GM08714 (cell line): ENCODE results near the gene TSTD1.

Source experiments
- H3K4me3 ChIP-seq: fragments of 200-500 bp; sonication (Bioruptor generic); 2 replicates; pipeline ENCODE4 v1.5.1; 2014; ENCODE audit warnings: mild to moderate bottlenecking, low read length, inconsistent platforms
- ZNF274 ChIP-seq: IDR thresholded peaks from 2 replicates; pipeline ENCODE4 v1.6.1; 2012; ENCODE audit warnings: mild to moderate bottlenecking, low read depth, low read length

The TSTD1 gene

DNA sequence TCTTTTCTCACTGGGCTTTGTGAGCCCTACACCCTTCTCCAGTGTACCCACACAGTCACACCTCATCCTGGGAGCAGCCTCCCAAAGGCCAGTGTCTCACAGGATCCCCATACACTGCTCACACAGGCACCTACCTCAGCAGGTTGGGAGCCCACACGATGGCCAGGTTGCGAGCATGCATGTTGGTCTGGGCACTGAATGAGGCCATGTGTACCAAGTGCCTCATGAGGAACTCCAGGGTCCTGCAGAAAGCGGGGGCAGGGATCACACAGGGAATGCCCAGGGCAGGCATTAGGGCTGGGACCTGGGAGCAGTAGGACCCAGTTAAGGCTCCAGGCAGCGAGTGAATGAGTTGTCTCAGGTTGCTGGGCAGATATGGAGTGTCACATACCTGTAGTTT lies 15.5 kb upstream of the TSTD1 start:
- TF ChIP-seq ZNF274: no peak
- no peak overlapping the region for H3K4me3 ChIP-seq

DNA sequence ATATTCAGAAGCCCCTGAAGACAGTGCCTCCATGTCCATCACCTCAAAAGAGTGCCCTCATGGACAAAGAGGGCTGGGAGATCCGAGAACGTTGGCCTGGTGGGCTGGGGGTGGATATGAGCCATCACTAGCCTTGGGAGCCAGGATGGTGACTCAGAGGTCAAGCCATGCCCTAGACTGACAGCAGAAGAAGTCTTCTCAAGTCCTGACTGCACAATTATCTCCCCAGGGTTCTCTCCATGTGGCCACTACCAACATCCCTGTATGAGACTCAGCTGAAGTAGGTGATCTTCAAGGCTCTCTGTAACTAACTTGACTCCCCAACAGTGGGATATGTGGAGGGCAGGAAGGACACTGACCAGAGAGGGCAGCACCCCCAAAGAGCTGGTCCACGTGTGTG lies 14.1 kb upstream of the TSTD1 start:
- no peak for TF ChIP-seq ZNF274

DNA sequence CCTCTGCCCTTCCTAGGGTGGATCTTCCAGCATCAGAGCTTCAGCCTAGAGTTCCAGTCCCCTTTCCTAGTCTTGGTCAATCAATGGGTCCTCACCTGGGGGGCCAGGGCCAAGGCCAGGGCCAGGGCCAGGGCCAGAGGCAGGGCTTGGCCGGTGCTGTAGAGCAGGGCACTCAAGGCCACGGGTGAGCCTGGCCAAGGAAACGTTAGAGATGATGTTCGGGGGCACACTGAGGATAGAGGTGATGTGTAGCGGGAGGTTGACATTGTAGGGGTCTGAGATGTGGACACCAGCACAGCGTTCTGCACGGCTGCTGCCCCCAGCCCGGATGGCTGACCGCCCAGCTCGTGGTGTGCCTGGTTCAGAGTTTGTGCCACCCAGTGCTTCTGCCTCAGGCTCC lies 12.5 kb upstream of the TSTD1 start:
- no peak overlapping the region for H3K4me3 ChIP-seq
- no peak for TF ChIP-seq ZNF274

More for the DNA sequence above, 14.1 kb upstream of the TSTD1 start:
- H3K4me3 ChIP-seq: no peak overlapping the region

DNA sequence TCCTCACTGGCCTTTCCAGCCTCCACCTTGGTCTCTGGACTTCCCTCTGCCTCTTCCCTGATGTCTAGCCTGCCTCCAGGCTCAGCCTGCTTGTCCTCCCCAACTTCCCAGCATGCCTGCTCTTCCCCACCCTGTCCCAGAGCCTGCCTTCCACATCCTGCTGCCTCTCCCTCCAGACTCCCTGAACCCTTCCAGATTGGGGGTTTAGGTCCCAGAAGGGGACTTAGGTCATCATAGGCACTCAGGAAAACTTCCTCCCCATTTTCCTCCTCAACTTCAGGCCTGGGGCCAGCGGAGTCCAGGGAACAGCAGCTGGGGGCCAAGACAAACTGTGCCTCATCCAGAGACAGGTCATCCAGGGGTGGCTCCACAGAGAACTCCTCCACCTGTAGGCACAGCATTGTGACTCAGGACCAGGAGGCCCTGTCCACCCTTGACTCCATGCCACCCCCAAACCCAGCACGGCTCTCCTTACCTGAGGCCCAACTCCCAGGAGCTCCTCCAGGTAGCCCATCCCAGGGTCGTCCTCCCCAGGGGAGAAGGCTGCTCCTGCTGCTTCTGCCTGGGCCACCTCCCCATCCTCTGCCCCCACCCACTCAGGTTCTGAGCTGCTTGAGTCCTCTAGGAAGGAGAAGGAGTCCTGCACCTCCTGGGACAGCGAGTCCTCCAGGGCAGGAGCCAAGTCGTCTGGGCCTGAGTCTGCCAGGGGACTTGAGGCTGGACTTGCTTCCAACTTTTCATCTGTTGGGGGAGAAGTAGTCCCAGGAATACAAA lies 10.4 kb upstream of the TSTD1 start:
- peak; percentile 52; the same call in 1 of the 2 replicates for TF ChIP-seq ZNF274
- no peak overlapping the region for H3K4me3 ChIP-seq

DNA sequence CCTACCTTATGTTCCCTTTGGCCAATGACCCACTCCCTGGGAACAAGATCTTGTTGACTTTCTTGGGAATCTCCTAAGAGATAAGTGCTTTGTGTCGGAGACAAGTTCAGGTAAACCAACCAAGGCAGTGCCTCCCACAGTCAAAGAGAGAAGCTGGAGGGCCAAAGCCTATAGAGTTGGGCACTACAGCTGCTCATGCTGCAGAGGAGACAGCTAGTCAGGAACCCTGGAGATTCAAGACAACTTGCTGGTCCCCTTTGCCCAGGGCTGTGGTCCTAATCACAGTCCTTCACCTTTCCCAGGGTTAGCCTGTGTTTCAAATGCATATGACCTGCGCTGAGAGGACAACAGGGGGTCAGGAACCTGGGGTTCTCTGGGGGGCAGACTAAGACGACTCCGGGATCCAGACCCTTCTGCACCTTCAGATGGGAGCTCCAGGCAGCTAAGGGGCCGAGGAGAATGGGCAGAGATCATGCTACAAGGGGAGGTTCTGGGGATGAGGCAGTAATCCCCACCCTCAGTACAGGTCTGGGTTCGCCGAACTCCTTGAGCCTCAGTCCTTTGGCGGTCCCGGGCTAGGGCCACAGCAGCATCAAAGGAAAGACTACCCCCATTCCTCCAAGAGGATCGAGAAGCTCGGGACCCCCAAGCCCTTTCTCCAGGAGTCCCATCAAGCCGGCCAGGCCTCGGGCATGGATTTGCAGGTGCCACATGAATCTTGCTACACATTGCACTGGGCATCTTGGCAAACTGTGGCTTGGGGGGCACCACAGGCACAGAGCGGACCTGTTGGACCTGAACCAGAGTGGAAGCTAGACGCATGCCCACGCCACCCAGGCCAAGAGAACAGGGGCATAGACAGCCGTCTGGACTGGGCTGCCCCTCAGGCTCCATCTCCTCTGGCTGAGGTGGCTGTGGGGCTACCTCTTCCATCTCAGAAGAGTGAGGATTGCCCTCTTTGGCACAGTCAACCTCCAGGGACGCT lies 9.0 kb upstream of the TSTD1 start:
- no peak overlapping the region for H3K4me3 ChIP-seq
- TF ChIP-seq ZNF274: no peak

DNA sequence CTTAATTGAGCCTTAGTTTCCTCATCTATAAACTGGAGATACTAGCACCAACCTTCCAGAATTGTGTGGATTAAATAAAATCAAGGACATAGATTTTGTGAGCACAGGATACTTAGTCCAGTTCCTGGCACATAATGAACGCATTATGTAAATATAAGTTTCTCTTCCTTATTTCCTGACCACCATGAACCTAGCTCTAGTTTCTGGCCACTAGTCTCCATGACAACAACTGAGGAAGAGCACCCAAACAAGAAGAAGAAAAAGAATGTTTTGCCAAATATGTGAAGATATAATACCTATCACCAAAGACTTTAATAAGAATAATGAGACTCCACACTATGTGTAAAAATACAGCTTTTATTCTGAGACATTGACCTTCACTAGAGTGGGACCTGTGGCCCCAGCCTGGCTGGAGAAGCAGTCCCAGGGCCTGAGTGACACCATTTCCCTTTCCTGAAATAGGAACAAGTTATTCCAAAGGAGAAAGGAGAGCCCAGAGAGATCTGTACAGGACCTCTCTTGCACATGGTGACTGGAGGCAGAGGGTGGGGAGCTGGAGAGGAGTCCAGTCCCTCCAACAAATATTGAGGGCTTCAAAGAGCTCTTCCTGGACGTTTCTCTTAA lies 8.0 kb upstream of the TSTD1 start:
- TF ChIP-seq ZNF274: no peak
- H3K4me3 ChIP-seq: peak overlapping the region; percentile 94

DNA sequence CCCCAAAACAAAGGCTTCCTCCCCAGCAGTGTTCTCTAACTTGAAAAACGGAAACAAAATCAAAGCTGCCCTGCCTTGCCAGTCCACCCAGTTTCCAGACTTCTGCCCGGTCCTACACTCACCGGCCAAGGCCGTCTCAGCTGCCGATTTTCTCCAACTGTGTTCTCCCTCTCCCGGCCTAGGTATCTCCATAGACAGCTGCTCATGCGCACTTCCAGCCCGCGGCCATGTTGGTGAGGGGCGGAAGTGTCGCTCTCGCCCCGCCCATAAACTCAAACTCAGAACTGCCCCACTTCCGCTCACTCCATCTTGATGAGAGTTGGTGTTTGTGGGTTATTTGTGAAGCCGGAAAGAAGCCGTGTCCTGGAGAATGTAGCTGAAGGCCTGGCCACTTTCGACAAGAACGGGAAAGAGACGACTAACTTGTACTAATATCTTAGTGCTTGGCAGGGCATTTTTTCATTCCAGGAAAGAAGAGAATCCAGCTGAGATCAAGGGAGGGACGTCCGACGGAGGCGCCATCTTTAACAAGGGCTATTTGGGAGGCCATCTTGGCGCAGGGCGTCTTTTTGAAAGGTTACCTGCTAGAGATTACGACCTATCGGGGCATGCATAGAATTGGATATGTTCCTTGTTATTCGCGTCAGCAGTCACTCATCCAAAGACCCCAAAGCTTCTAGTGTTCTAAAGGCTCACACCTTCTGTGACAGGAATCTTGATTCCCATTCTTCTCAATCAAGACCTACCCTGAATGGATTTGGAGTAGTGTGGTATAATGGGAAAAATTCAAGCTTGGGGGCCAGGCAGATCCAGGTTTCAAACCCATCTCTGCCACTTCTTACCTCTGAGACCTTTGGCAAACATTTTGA lies 7.2 kb upstream of the TSTD1 start, which contains the start of gene USF1:
Gene USF1 (minus strand): TSS at position 242 of the 869 bp plus-strand sequence. CDS start 2,702 bp downstream, outside the sequence.
- H3K4me3 ChIP-seq: peak within 1 kb of the TSS; percentile 94
- no peak for TF ChIP-seq ZNF274

DNA sequence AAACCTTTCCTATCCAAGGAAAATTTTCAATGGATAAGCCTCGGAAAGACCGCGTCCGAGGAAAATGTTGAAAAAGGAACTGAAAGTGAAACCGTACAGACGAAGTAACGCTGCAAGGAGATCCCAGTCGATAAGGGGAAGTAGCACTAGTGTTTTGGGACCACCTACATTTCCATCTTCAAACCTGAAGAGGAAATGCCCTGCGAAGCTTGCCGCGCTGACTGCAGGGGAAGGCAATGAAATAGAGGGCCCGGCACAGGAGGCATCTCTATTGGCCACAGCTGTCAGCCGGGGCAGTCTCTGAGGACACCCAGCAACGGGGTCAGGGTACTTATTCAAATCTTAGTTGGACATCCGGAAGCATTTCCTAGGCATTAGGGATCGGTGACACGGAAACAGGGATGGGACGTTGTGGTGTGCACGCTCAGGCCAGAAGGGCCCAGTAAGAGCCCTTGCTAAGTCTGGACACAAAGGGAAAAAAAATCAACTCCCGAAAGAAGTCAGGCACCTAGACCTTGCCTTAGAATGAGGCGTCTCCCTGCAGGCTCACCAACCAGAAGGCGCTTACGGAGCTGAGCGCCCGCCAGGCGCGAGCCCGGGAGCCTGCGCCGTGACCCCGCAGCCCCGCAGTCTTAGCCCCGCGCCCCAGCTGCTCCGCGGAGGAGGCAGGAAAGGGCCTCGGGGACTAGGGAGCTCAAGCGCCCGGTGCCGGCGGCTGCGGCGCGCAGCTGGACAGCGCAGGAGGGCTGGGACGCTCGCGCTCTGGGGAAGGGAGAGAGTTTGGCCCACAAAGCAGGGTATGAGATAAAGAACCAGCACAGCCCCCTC lies 6.4 kb upstream of the TSTD1 start:
- peak overlapping the region; percentile 94 for H3K4me3 ChIP-seq
- no peak for TF ChIP-seq ZNF274

DNA sequence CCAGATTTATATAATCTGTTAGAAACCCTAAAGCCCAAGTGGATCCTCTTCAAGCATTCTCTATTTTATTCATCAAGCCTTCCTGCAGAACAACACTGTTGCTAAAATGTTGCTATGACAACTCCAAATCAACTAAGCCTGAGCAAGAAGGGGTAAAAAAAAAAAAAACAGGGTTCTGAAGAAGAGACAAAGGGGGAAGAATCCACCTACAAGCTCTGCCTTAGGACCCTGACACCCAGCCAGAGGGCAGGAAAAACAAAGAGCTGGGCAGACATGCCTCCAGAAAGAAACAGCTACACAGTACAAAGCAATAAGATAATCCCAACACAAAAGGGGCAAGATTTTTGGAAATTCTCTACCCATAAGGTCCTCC lies 5.8 kb upstream of the TSTD1 start:
- peak overlapping the region; percentile 94 for H3K4me3 ChIP-seq
- no peak for TF ChIP-seq ZNF274

DNA sequence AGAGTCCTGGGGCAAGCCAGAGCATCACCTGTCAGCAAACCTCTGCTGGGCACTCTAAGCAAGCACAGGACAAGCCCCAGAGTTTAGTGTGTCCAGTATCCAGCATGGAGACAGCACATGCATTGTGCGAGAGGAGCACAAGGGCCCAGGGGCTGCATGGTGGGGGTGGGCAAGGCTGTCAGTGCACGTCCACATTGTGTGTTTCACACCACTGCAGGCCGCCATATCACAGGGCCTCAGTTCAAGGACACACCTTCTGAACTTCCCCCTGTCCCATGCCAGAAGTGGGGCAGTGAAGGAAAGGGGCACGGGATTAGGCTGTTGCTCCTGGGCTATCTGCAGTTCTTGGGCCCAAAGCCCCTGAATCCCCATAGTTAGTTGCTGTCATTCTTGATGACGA lies 782 bp upstream of the TSTD1 start:
- H3K4me3 ChIP-seq: peak overlapping the region; percentile 74; the same call in 1 of the 2 replicates
- TF ChIP-seq ZNF274: no peak

DNA sequence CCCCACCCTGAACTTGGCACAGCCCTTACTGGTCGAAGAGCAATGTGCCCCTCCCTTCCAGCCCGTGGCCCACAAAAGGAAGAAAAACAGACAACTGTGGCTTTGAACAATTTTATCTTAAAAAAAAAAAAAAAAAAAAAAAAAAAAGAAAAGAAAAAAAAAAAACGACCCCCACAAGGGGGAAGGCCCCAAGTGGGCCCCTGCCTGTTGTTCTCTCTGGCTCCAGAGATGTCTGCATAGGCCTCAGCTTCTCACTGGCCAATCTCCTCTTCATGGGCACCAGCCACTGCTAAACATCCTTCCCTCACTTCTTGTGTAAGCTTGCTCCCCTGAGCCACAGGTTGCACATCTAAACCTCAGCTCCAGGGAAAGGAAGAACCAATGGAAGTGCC lies 386 bp upstream of the TSTD1 start:
- H3K4me3 ChIP-seq: peak overlapping the region; percentile 74; the same call in 1 of the 2 replicates
- TF ChIP-seq ZNF274: no peak

DNA sequence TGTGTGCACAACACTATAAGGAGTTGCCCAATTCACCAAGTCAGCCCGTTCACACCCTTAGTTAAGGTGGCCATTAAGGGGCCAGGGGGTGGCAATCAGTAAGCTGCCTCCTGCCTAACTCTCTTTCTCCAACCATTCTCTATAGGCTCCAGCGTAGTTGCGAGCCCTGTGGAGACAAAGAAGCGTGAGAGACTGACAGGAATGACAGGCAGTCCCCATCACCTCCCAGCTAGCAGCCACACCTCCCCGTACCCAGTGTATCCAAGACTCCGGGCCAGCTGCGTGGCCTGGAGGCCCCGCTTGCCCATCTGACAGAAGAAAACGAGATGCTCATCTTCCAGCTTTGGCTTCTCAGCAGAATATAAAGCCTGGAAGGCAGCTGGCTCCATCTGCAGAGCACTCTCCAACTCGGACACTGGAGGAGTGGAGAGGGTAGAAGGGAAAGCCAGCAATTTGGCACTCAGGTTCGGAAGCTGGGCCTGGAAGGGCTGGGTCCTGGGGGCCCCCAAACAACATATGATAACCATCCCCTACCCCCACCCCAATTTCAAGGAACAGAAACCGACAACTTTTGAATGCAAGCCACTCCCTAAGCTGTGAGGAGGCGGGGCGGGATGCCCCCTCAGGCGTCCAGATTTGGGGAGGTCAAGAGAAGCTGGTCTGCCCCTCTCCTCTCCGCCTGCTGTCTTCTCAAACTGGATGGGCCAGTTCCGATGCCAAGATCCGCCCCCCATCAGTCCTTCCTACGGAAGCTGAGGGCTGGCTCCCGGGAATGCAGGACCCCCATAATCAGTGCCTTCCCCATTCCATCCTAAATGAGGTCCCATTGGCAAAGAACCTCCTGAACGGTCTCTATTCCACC lies 872 bp downstream of the TSTD1 start:
- peak overlapping the region; percentile 74 for H3K4me3 ChIP-seq
- no peak for TF ChIP-seq ZNF274
